Astrocyte (in vitro differentiated cells and primary cell): ENCODE results near the gene CD82. TPM values are rescaled to one million over a fixed set of nuclear protein-coding genes. Genes with fewer than 3 reads are reported as not detected.

Source experiments
- DNase-seq: peaks from one replicate; pipeline ENCODE4 v3.0.0-alpha.2; 2010; ENCODE audit warnings: low read depth
- FAIRE-seq: peaks from 2 replicates; lab custom pipeline; 2011; peaks lifted over from hg19 to GRCh38; lab: Jason Lieb, UNC
- H2AFZ ChIP-seq: 2 replicates; pipeline ENCODE4 v1.6.0; 2012; ENCODE audit warnings: low read depth, low read length, inconsistent platforms
- H3K27ac ChIP-seq: 2 replicates; pipeline ENCODE4 v1.5.1; 2011; ENCODE audit warnings: low read depth, low read length, inconsistent platforms
- H3K27me3 ChIP-seq: 2 replicates; pipeline ENCODE4 v1.6.0; 2011; ENCODE audit warnings: low read length, inconsistent platforms; ENCODE audit not compliant: insufficient read depth
- H3K36me3 ChIP-seq: 2 replicates; pipeline ENCODE4 v1.5.1; 2011; ENCODE audit warnings: low read length, inconsistent platforms; ENCODE audit not compliant: insufficient read depth
- H3K4me1 ChIP-seq: 2 replicates; pipeline ENCODE4 v1.5.1; 2011; ENCODE audit warnings: low read length, inconsistent platforms; ENCODE audit not compliant: insufficient read depth
- H3K4me2 ChIP-seq: 2 replicates; pipeline ENCODE4 v1.6.0; 2012; ENCODE audit warnings: low read length, inconsistent platforms
- H3K4me3 ChIP-seq: 2 replicates; pipeline ENCODE4 v1.5.1; 2011; ENCODE audit warnings: low read depth, mild to moderate bottlenecking, low read length, inconsistent platforms; ENCODE audit not compliant: insufficient read depth
- H3K79me2 ChIP-seq: 2 replicates; pipeline ENCODE4 v1.6.0; 2012; ENCODE audit warnings: mild to moderate bottlenecking, low read length, inconsistent platforms; ENCODE audit not compliant: insufficient read depth
- H3K9ac ChIP-seq: 2 replicates; pipeline ENCODE4 v1.6.0; 2012; ENCODE audit warnings: mild to moderate bottlenecking, low read length, inconsistent platforms
- H3K9me3 ChIP-seq: 2 replicates; pipeline ENCODE4 v1.5.1; 2012; ENCODE audit warnings: low read depth, mild to moderate bottlenecking, low read length, inconsistent platforms; ENCODE audit not compliant: insufficient read depth
- H4K20me1 ChIP-seq: 2 replicates; pipeline ENCODE4 v1.6.0; 2012; ENCODE audit warnings: low read length, inconsistent platforms; ENCODE audit not compliant: insufficient read depth
- H3K27ac Mint-ChIP-seq: one replicate; pipeline ENCODE4 v1.8.0; 2021; ENCODE audit warnings: mild to moderate bottlenecking, mixed read lengths; ENCODE audit not compliant: unreplicated experiment
- H3K27me3 Mint-ChIP-seq: one replicate; pipeline ENCODE4 v1.8.0; 2021; ENCODE audit warnings: low read depth, mixed read lengths; ENCODE audit not compliant: unreplicated experiment
- H3K36me3 Mint-ChIP-seq: one replicate; pipeline ENCODE4 v1.8.0; 2021; ENCODE audit warnings: low read depth, mixed read lengths; ENCODE audit not compliant: unreplicated experiment
- H3K4me1 Mint-ChIP-seq: one replicate; pipeline ENCODE4 v1.8.0; 2021; ENCODE audit warnings: low read depth, mixed read lengths; ENCODE audit not compliant: unreplicated experiment
- H3K4me3 Mint-ChIP-seq: one replicate; pipeline ENCODE4 v1.8.0; 2021; ENCODE audit warnings: mild to moderate bottlenecking, moderate library complexity, mixed read lengths; ENCODE audit not compliant: unreplicated experiment
- H3K9me3 Mint-ChIP-seq: one replicate; pipeline ENCODE4 v1.8.0; 2021; ENCODE audit warnings: mild to moderate bottlenecking, mixed read lengths; ENCODE audit not compliant: unreplicated experiment
- EZH2 ChIP-seq: IDR thresholded peaks from 2 replicates; pipeline ENCODE4 v1.6.1; 2012; ENCODE audit warnings: mild to moderate bottlenecking, low read length, inconsistent platforms; ENCODE audit not compliant: insufficient read depth
- total RNA-seq: library from RNA; stranded (reverse); gene quantifications from 2 replicates; pipeline ENCODE4 v1.2.1, GENCODE V29; 2021
- TF ChIP-seq, protein P1 (sequence below): IDR thresholded peaks from 2 replicates; pipeline ENCODE4 v1.5.1; 2011; ENCODE audit warnings: low read depth, mild to moderate bottlenecking, inconsistent platforms, low read length, moderate library complexity; ENCODE audit not compliant: insufficient read depth

CD82 gene
- total RNA-seq, 1 donor from 2014 or later: 74.5 TPM

GRCh38 chr11:44583353-44583669 lies 17.8 kb downstream of the CD82 start:
- no peak overlapping the region for H3K4me3 ChIP-seq
- no peak overlapping the region for H3K4me2 ChIP-seq
- H3K9ac ChIP-seq: no peak overlapping the region
- Mint-ChIP-seq H3K27ac (no peak overlapping the region), H3K4me3 (no peak overlapping the region), H3K9me3 (peaks cover 13% of the 10 kb centered on the region), H3K36me3 (peaks cover 31% of the 10 kb centered on the region), H3K27me3 (peaks cover 21% of the 10 kb centered on the region), H3K4me1 (peaks cover 2% of the 10 kb centered on the region)
- FAIRE-seq: no peak
- no peak for TF ChIP-seq EZH2
- TF ChIP-seq, protein P1, sequence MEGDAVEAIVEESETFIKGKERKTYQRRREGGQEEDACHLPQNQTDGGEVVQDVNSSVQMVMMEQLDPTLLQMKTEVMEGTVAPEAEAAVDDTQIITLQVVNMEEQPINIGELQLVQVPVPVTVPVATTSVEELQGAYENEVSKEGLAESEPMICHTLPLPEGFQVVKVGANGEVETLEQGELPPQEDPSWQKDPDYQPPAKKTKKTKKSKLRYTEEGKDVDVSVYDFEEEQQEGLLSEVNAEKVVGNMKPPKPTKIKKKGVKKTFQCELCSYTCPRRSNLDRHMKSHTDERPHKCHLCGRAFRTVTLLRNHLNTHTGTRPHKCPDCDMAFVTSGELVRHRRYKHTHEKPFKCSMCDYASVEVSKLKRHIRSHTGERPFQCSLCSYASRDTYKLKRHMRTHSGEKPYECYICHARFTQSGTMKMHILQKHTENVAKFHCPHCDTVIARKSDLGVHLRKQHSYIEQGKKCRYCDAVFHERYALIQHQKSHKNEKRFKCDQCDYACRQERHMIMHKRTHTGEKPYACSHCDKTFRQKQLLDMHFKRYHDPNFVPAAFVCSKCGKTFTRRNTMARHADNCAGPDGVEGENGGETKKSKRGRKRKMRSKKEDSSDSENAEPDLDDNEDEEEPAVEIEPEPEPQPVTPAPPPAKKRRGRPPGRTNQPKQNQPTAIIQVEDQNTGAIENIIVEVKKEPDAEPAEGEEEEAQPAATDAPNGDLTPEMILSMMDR: no peak
- no peaks in the 10 kb centered on the region for H3K36me3 ChIP-seq
- H3K27me3 ChIP-seq: peaks cover 3% of the 10 kb centered on the region
- DNase-seq: no peak
- peaks cover 5% of the 10 kb centered on the region for H4K20me1 ChIP-seq
- no peak overlapping the region for H3K27ac ChIP-seq
- H3K4me1 ChIP-seq: no peaks in the 10 kb centered on the region
- H3K79me2 ChIP-seq: no peaks in the 10 kb centered on the region
- peaks cover 11% of the 10 kb centered on the region for H3K9me3 ChIP-seq
- H2AFZ ChIP-seq: no peak overlapping the region

DNA sequence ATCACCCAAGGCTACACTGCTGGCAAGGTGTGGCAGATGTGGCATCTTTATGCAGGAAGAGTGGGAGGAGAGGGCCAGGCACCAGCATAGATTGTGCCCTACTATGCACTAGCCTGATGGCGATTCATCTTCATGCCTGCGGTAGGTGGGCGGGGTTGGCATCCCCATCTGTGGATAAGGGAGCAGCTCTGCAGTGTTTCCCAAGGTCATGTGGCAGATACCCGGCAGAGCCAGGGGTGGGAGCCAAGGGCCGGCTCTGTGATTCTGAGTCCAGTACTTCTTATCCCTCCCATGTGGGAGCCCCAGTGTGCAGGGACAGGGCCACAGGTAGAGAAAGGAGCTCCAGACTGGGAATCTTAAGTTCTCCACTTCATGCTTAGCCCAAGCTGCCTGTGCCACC lies 20.0 kb downstream of the CD82 start:
- H3K27me3 ChIP-seq: no peaks in the 10 kb centered on the region
- Mint-ChIP-seq H3K4me3 (no peak overlapping the region), H3K36me3 (peaks cover 34% of the 10 kb centered on the region), H3K27me3 (peaks cover 14% of the 10 kb centered on the region), H3K27ac (no peak overlapping the region), H3K9me3 (peaks cover 11% of the 10 kb centered on the region), H3K4me1 (peaks cover 6% of the 10 kb centered on the region)
- peaks cover 11% of the 10 kb centered on the region for H3K9me3 ChIP-seq
- H3K4me3 ChIP-seq: no peak overlapping the region
- no peak overlapping the region for H2AFZ ChIP-seq
- H3K4me1 ChIP-seq: no peaks in the 10 kb centered on the region
- TF ChIP-seq EZH2: no peak
- TF ChIP-seq, protein P1: no peak
- peaks cover 5% of the 10 kb centered on the region for H4K20me1 ChIP-seq
- no peak overlapping the region for H3K27ac ChIP-seq
- no peak overlapping the region for H3K4me2 ChIP-seq
- H3K36me3 ChIP-seq: no peaks in the 10 kb centered on the region
- FAIRE-seq (no peak), DNase-seq (no peak)
- no peak overlapping the region for H3K9ac ChIP-seq
- H3K79me2 ChIP-seq: no peaks in the 10 kb centered on the region

DNA sequence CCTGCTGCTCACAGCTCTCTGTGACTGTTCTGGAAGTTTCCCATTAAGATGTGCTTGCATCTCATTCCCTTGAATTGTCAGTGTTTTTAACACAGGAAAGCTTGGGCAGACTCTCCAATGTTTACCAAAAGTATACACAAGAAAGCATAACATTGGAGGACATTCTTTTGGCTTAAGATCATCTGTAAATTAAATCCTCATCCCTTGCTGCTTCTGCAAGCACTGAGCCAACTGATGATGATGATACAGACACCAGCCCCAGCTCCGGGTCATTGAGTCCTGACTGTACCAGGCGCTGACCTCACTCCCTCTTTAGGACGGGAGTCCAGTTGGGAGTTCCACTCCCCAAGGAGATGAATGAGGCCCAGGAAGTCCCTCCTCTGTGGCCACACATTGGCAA lies 23.8 kb downstream of the CD82 start:
- H3K27me3 ChIP-seq: no peaks in the 10 kb centered on the region
- no peak overlapping the region for H3K27ac ChIP-seq
- H3K36me3 Mint-ChIP-seq: peaks cover 14% of the 10 kb centered on the region
- no peak overlapping the region for H3K4me3 Mint-ChIP-seq
- H3K9ac ChIP-seq: no peak overlapping the region
- no peak overlapping the region for H2AFZ ChIP-seq
- H3K4me2 ChIP-seq: peak overlapping the region; percentile 4
- no peaks in the 10 kb centered on the region for H3K79me2 ChIP-seq
- peaks cover 6% of the 10 kb centered on the region for H3K27me3 Mint-ChIP-seq
- no peak overlapping the region for H3K4me3 ChIP-seq
- no peak overlapping the region for H3K27ac Mint-ChIP-seq
- H4K20me1 ChIP-seq: peaks cover 5% of the 10 kb centered on the region
- H3K9me3 ChIP-seq: no peaks in the 10 kb centered on the region
- TF ChIP-seq, protein P1: no peak
- no peak for TF ChIP-seq EZH2
- H3K4me1 Mint-ChIP-seq: peaks cover 8% of the 10 kb centered on the region
- FAIRE-seq (no peak), DNase-seq (peak; percentile 55)
- H3K36me3 ChIP-seq: no peaks in the 10 kb centered on the region
- H3K4me1 ChIP-seq: no peaks in the 10 kb centered on the region
- H3K9me3 Mint-ChIP-seq: no peaks in the 10 kb centered on the region
